GM23338 (cell line): ENCODE data around the gene MAD1L1. TPM values are rescaled to one million over a fixed set of nuclear protein-coding genes. Genes with fewer than 3 reads are reported as not detected.

Experiments used
- ATAC-seq: fragments of 200-7000 bp; cut with Tn5 transposase; 3 replicates; pipeline ENCODE4 v1.9.1; 2020
- DNase-seq: peaks from one replicate; pipeline ENCODE4 v3.0.0-alpha.2; 2015; ENCODE audit warnings: low spot score
- H2AFZ ChIP-seq: fragments of 200-600 bp; sonication (generic); 2 replicates; pipeline ENCODE4 v1.8.0; 2016; ENCODE audit warnings: antibody characterized with exemption, mild to moderate bottlenecking, moderate library complexity
- H3F3A ChIP-seq: fragments of 200-600 bp; sonication (generic); replicated peaks from 2 replicates; pipeline ENCODE4 v1.8.0; 2017; ENCODE audit warnings: antibody characterized with exemption, mixed run types, low read depth
- H3K27ac ChIP-seq: fragments of 200-600 bp; sonication (generic); 2 replicates; pipeline ENCODE4 v1.6.1; 2016; ENCODE audit warnings: low read depth
- H3K27me3 ChIP-seq: fragments of 200-600 bp; sonication (generic); 2 replicates; pipeline ENCODE4 v1.8.0; 2016; ENCODE audit warnings: mild to moderate bottlenecking, mixed run types, moderate library complexity; ENCODE audit not compliant: insufficient read depth
- H3K36me3 ChIP-seq: fragments of 200-600 bp; sonication (generic); 2 replicates; pipeline ENCODE4 v1.8.0; 2016; ENCODE audit warnings: mild to moderate bottlenecking; ENCODE audit not compliant: insufficient read depth
- H3K4me1 ChIP-seq: fragments of 200-600 bp; sonication (generic); 2 replicates; pipeline ENCODE4 v1.8.0; 2016; ENCODE audit warnings: mild to moderate bottlenecking, moderate library complexity; ENCODE audit not compliant: insufficient read depth
- H3K4me2 ChIP-seq: fragments of 200-600 bp; sonication (generic); 2 replicates; pipeline ENCODE4 v1.7.1; 2017; ENCODE audit warnings: mixed run types
- H3K4me3 ChIP-seq: fragments of 200-600 bp; sonication (generic); 2 replicates; pipeline ENCODE4 v1.6.1; 2016; ENCODE audit warnings: mixed run types
- H3K79me2 ChIP-seq: fragments of 200-600 bp; sonication (generic); replicated peaks from 2 replicates; pipeline ENCODE4 v1.8.0; 2017; ENCODE audit warnings: mild to moderate bottlenecking; ENCODE audit not compliant: insufficient read depth
- H3K9me2 ChIP-seq: fragments of 200-600 bp; sonication (generic); 2 replicates; pipeline ENCODE4 v1.8.0; 2017; ENCODE audit not compliant: insufficient read depth
- H4K20me1 ChIP-seq: fragments of 200-600 bp; sonication (generic); replicated peaks from 2 replicates; pipeline ENCODE4 v1.8.0; 2017; ENCODE audit warnings: mild to moderate bottlenecking; ENCODE audit not compliant: insufficient read depth
- H3K27ac Mint-ChIP-seq: 2 replicates; pipeline ENCODE4 v1.8.0; 2020; ENCODE audit warnings: inconsistent platforms, mild to moderate bottlenecking, moderate library complexity, mixed read lengths
- H3K27me3 Mint-ChIP-seq: 3 replicates; pipeline ENCODE4 v1.8.0; 2022; ENCODE audit warnings: low read depth, mild to moderate bottlenecking, moderate library complexity, mixed read lengths, inconsistent platforms; ENCODE audit not compliant: insufficient read depth, poor library complexity
- H3K36me3 Mint-ChIP-seq: 3 replicates; pipeline ENCODE4 v1.8.0; 2021; ENCODE audit warnings: low read depth, mild to moderate bottlenecking, inconsistent platforms, moderate library complexity, mixed read lengths
- H3K4me1 Mint-ChIP-seq: 3 replicates; pipeline ENCODE4 v1.8.0; 2020; ENCODE audit warnings: mild to moderate bottlenecking, inconsistent platforms, mixed read lengths
- H3K4me3 Mint-ChIP-seq: 3 replicates; pipeline ENCODE4 v1.8.0; 2021; ENCODE audit warnings: moderate library complexity, mild to moderate bottlenecking, inconsistent platforms, mixed read lengths
- H3K9me3 Mint-ChIP-seq: 3 replicates; pipeline ENCODE4 v1.8.0; 2020; ENCODE audit warnings: moderate library complexity, mild to moderate bottlenecking, inconsistent platforms, mixed read lengths
- CREB1 ChIP-seq: fragments of 250-450 bp; sonication (Bioruptor Pico); IDR thresholded peaks from 2 replicates; pipeline ENCODE4 v1.5.0; 2020; ENCODE audit warnings: low read depth, mild to moderate bottlenecking, moderate library complexity
- ETS1 ChIP-seq: IDR thresholded peaks from 2 replicates; pipeline ENCODE4 v1.6.1; 2016; ENCODE audit warnings: antibody characterized with exemption
- EZH2 ChIP-seq: fragments of 200-600 bp; sonication (generic); IDR thresholded peaks from one replicate; pipeline ENCODE4 v1.8.0; 2017; ENCODE audit warnings: antibody characterized with exemption, mild to moderate bottlenecking, low read depth; ENCODE audit not compliant: unreplicated experiment
- EZH2phosphoT487 ChIP-seq: fragments of 200-600 bp; sonication (generic); IDR thresholded peaks from one replicate; pipeline ENCODE4 v1.8.1; 2018; ENCODE audit warnings: antibody characterized with exemption; ENCODE audit not compliant: unreplicated experiment
- POLR2AphosphoS5 ChIP-seq: IDR thresholded peaks from 2 replicates; pipeline ENCODE4 v1.6.1; 2016; ENCODE audit warnings: antibody characterized with exemption, low read depth
- REST ChIP-seq: IDR thresholded peaks from one replicate; pipeline ENCODE4 v1.6.1; 2018; ENCODE audit warnings: antibody characterized with exemption; ENCODE audit not compliant: unreplicated experiment
- STAT1 ChIP-seq: IDR thresholded peaks from one replicate; pipeline ENCODE4 v1.6.1; 2016; ENCODE audit warnings: antibody characterized with exemption; ENCODE audit not compliant: unreplicated experiment
- ZNF114 ChIP-seq: fragments of 250-450 bp; sonication (Bioruptor Pico); IDR thresholded peaks from 2 replicates; pipeline ENCODE4 v1.5.0; 2020; ENCODE audit warnings: mild to moderate bottlenecking, moderate library complexity
- ZNF331 ChIP-seq: fragments of 250-450 bp; sonication (Bioruptor Pico); IDR thresholded peaks from 2 replicates; pipeline ENCODE4 v1.5.0; 2020; ENCODE audit warnings: low read depth, mild to moderate bottlenecking, moderate library complexity
- polyA plus RNA-seq: library from polyadenylated mRNA; unstranded; fragments of >200 nt; fragmentation: Nextera tagmentation; extraction: Ambion mirVana; gene quantifications from 2 replicates; pipeline ENCODE4 v1.2.1, GENCODE V29; 2016
- total RNA-seq: library from RNA; depleted of rRNA; stranded (reverse); fragments of >200 nt; shearing (Covaris generic); gene quantifications from 2 replicates; pipeline ENCODE4 v1.2.3, GENCODE V29; 2014

MAD1L1 gene
- total and polyA plus RNA-seq, 2 experiments from 2014 or later: 40.3 to 59.3 TPM

GRCh38 chr7:2055956-2056355 is 176.8 kb downstream of the MAD1L1 start:
- no peak overlapping the region for H3K27ac ChIP-seq
- H3K4me2 ChIP-seq: no peak overlapping the region
- peaks cover 25% of the 10 kb centered on the region for H3K36me3 Mint-ChIP-seq
- peaks cover 4% of the 10 kb centered on the region; the same call in 1 of the 2 replicates for H3K36me3 ChIP-seq
- no peak overlapping the region for H3K27ac Mint-ChIP-seq
- peaks cover 20% of the 10 kb centered on the region for H3K27me3 Mint-ChIP-seq
- no peaks in the 10 kb centered on the region for H3K4me1 ChIP-seq
- no peak for ATAC-seq
- no peak for TF ChIP-seq STAT1
- no peak for TF ChIP-seq ZNF331 (CRISPR knock-in tag)
- no peak for DNase-seq
- H3K4me1 Mint-ChIP-seq: peaks cover 9% of the 10 kb centered on the region
- H3K79me2 ChIP-seq: no peaks in the 10 kb centered on the region; the same call in 1 of the 2 replicates
- no peaks in the 10 kb centered on the region for H4K20me1 ChIP-seq
- no peaks in the 10 kb centered on the region for H3K9me2 ChIP-seq
- no peak overlapping the region for H2AFZ ChIP-seq
- H3F3A ChIP-seq: no peaks in the 10 kb centered on the region
- H3K9me3 Mint-ChIP-seq: peaks cover 21% of the 10 kb centered on the region
- H3K4me3 Mint-ChIP-seq: no peak overlapping the region
- no peak overlapping the region for H3K4me3 ChIP-seq
- no peaks in the 10 kb centered on the region for H3K27me3 ChIP-seq

GRCh38 chr7:2054927-2055326 is 177.8 kb downstream of the MAD1L1 start:
- no peaks in the 10 kb centered on the region for H3F3A ChIP-seq
- H3K27ac Mint-ChIP-seq: peak overlapping the region; percentile 72; the same call in 1 of the 2 replicates
- H3K4me1 Mint-ChIP-seq: peaks cover 9% of the 10 kb centered on the region
- no peaks in the 10 kb centered on the region for H3K36me3 ChIP-seq
- no peak for TF ChIP-seq ZNF114 (CRISPR knock-in tag)
- TF ChIP-seq CREB1: no peak
- TF ChIP-seq ETS1: no peak
- no peak for TF ChIP-seq POLR2AphosphoS5
- TF ChIP-seq EZH2phosphoT487: no peak
- no peak for TF ChIP-seq REST
- TF ChIP-seq ZNF331 (CRISPR knock-in tag): no peak
- TF ChIP-seq EZH2: no peak
- H3K27ac ChIP-seq: no peak overlapping the region
- H3K4me3 Mint-ChIP-seq: no peak overlapping the region
- H4K20me1 ChIP-seq: no peaks in the 10 kb centered on the region
- peaks cover 15% of the 10 kb centered on the region for H3K36me3 Mint-ChIP-seq
- no peaks in the 10 kb centered on the region for H3K4me1 ChIP-seq
- no peaks in the 10 kb centered on the region for H3K9me2 ChIP-seq
- H3K27me3 ChIP-seq: no peaks in the 10 kb centered on the region
- H3K27me3 Mint-ChIP-seq: peaks cover 14% of the 10 kb centered on the region
- no peak overlapping the region for H3K4me2 ChIP-seq
- no peak for ATAC-seq
- no peak overlapping the region for H3K4me3 ChIP-seq
- DNase-seq: no peak
- H3K79me2 ChIP-seq: no peaks in the 10 kb centered on the region; the same call in 1 of the 2 replicates
- H2AFZ ChIP-seq: no peak overlapping the region
- H3K9me3 Mint-ChIP-seq: peaks cover 11% of the 10 kb centered on the region
